Neural cell (in vitro differentiated cells): ENCODE results near the gene MYMK. TPM values are rescaled to one million over a fixed set of nuclear protein-coding genes. Genes with fewer than 3 reads are reported as not detected.

Experiments
- H2AFZ ChIP-seq: fragments of 200-600, 300-800 bp; sonication (generic), shearing (Covaris generic); 2 replicates; pipeline ENCODE4 v1.6.0; 2014; ENCODE audit warnings: low read depth, mild to moderate bottlenecking, antibody characterized with exemption, low read length, moderate library complexity
- H3F3A ChIP-seq: fragments of 200-600 bp; shearing (Covaris generic); 2 replicates; pipeline ENCODE4 v1.6.1; 2016; ENCODE audit warnings: mild to moderate bottlenecking, moderate library complexity, mixed read lengths, antibody characterized with exemption, low read length; ENCODE audit not compliant: insufficient read depth, poor library complexity, severe bottlenecking
- H3K27ac ChIP-seq: fragments of 200-600, 300-800 bp; sonication (generic), shearing (Covaris generic); 2 replicates; pipeline ENCODE4 v1.5.1; 2014; ENCODE audit warnings: mild to moderate bottlenecking, low read length, moderate library complexity
- H3K27me3 ChIP-seq: fragments of 300-800, 200-600 bp; sonication (generic), shearing (Covaris generic); 2 replicates; pipeline ENCODE4 v1.6.0; 2014; ENCODE audit warnings: mild to moderate bottlenecking, low read depth, low read length, moderate library complexity; ENCODE audit not compliant: insufficient read depth
- H3K36me3 ChIP-seq: fragments of 300-800, 200-600 bp; sonication (generic), shearing (Covaris generic); 2 replicates; pipeline ENCODE4 v1.5.1; 2014; ENCODE audit warnings: mild to moderate bottlenecking, antibody characterized with exemption, low read length, moderate library complexity; ENCODE audit not compliant: insufficient read depth
- H3K4me2 ChIP-seq: fragments of 300-800, 200-600 bp; sonication (generic), shearing (Covaris generic); 2 replicates; pipeline ENCODE4 v1.6.0; 2014; ENCODE audit warnings: mild to moderate bottlenecking, low read length
- H3K4me3 ChIP-seq: fragments of 300-800, 200-600 bp; sonication (generic), shearing (Covaris generic); 2 replicates; pipeline ENCODE4 v1.5.1; 2014; ENCODE audit warnings: mild to moderate bottlenecking, low read length, moderate library complexity
- H3K79me2 ChIP-seq: fragments of 200-600 bp; shearing (Covaris generic); replicated peaks from 2 replicates; pipeline ENCODE4 v1.6.0; 2014; ENCODE audit warnings: mild to moderate bottlenecking, low read length, moderate library complexity; ENCODE audit not compliant: insufficient read depth
- H3K9ac ChIP-seq: fragments of 300-800, 200-600 bp; sonication (generic), shearing (Covaris generic); 2 replicates; pipeline ENCODE4 v1.6.1; 2016; ENCODE audit warnings: mild to moderate bottlenecking, low read length, mixed read lengths
- H3K9me2 ChIP-seq: fragments of 200-600 bp; shearing (Covaris generic); 2 replicates; pipeline ENCODE4 v1.6.1; 2016; ENCODE audit warnings: mild to moderate bottlenecking, low read length, mixed read lengths; ENCODE audit not compliant: insufficient read depth
- H3K9me3 ChIP-seq: fragments of 200-600, 300-800 bp; sonication (generic), shearing (Covaris generic); 2 replicates; pipeline ENCODE4 v1.6.1; 2016; ENCODE audit warnings: mild to moderate bottlenecking, mixed run types, low read length, moderate library complexity, mixed read lengths
- H4K20me1 ChIP-seq: fragments of 200-600 bp; shearing (Covaris generic); 2 replicates; pipeline ENCODE4 v1.6.1; 2016; ENCODE audit warnings: mild to moderate bottlenecking, mixed run types; ENCODE audit not compliant: insufficient read depth
- EP300 ChIP-seq: fragments of 450-650 bp; conservative IDR thresholded peaks from 2 replicates; pipeline ENCODE4 v1.6.1; 2014; ENCODE audit warnings: antibody characterized with exemption, mild to moderate bottlenecking, moderate library complexity; ENCODE audit not compliant: poor library complexity, severe bottlenecking
- EZH2 ChIP-seq: fragments of 200-600, 300-800 bp; shearing (Covaris generic), sonication (generic); IDR thresholded peaks from 2 replicates; pipeline ENCODE4 v1.6.1; 2014; ENCODE audit warnings: antibody characterized with exemption, low read length, borderline replicate concordance, mild to moderate bottlenecking; ENCODE audit not compliant: insufficient read depth, poor library complexity, severe bottlenecking
- MXI1 ChIP-seq: fragments of 450-650 bp; conservative IDR thresholded peaks from 2 replicates; pipeline ENCODE4 v1.6.1; 2014; ENCODE audit warnings: antibody characterized with exemption, mild to moderate bottlenecking; ENCODE audit not compliant: poor library complexity, severe bottlenecking
- POLR2AphosphoS5 ChIP-seq: IDR thresholded peaks from 2 replicates; pipeline ENCODE4 v1.6.1; 2012
- RAD21 ChIP-seq: fragments of 450-650 bp; conservative IDR thresholded peaks from 2 replicates; pipeline ENCODE4 v1.6.1; 2014; ENCODE audit warnings: antibody characterized with exemption, mild to moderate bottlenecking, moderate library complexity
- SMC3 ChIP-seq: fragments of 450-650 bp; conservative IDR thresholded peaks from 2 replicates; pipeline ENCODE4 v1.6.1; 2014; ENCODE audit warnings: antibody characterized with exemption, mild to moderate bottlenecking, moderate library complexity; ENCODE audit not compliant: poor library complexity
- TAF1 ChIP-seq: IDR thresholded peaks from 2 replicates; pipeline ENCODE4 v1.6.1; 2012; ENCODE audit warnings: low read depth
- polyA plus RNA-seq: library from polyadenylated mRNA; depleted of rRNA; stranded (reverse); fragments of >200 nt; gene quantifications from 2 replicates; pipeline ENCODE4 v1.2.3, GENCODE V29; 2014
- TF ChIP-seq, protein P1 (sequence below): IDR thresholded peaks from 2 replicates; pipeline ENCODE4 v1.6.1; 2012; ENCODE audit warnings: borderline replicate concordance
- TF ChIP-seq, protein P2 (sequence below): fragments of 450-650 bp; IDR thresholded peaks from 2 replicates; pipeline ENCODE4 v1.5.1; 2014; ENCODE audit warnings: antibody characterized with exemption, mild to moderate bottlenecking, moderate library complexity; ENCODE audit not compliant: poor library complexity, severe bottlenecking

Gene MYMK
- polyA plus RNA-seq, 1 donor from 2014 or later = not detected

DNA sequence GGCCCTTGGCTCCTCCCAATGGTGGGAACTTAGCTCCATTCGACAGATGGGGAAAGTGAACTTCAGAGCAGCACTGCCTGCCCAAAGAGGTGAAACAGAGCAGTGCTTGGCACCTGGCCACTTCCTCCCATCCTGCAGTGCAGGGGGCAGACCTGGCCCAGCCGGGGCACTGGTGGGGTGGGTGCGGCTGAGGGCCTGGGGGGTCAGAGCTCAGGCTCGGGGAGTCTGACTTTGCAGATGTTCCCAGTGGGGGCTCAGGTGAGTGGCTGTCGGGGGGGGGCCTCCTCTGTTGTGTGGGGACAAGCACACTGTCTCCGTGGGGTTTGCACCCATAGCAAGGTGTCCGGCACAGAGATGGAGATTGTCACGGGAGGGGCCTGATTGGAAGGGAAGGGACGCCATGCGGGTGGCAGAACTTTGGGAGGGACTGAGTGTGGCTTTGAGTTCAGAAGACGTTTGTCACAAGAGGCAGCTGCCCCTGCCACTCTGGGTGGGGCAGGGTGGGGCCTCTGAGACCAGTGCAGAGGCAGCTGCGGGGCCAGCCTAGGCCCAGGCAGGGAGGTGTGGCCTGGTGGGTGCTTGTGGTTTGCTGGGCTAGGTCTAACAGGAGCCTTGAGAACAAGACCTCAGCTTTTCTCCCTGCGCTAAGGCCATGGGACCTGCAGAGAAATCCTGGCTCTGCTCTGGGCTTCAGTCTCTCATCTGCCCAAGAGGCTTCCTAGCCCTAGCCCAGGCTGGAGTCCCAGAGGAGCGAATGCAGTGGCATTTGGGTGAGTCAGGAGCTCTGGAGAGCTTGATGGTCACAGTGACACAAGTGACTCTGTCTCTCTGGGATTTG is 2.5 kb downstream of the MYMK start:
- Histone ChIP-seq H3K9me3 (no peaks in the 10 kb centered on the region), H3K27me3 (no peaks in the 10 kb centered on the region), H3F3A (no peaks in the 10 kb centered on the region), H3K27ac (no peak overlapping the region), H3K9ac (no peak overlapping the region), H3K4me3 (no peak overlapping the region), H3K79me2 (no peaks in the 10 kb centered on the region), H2AFZ (no peak overlapping the region), H3K4me2 (no peak overlapping the region), H3K36me3 (no peaks in the 10 kb centered on the region), H3K9me2 (no peaks in the 10 kb centered on the region), H4K20me1 (no peaks in the 10 kb centered on the region)
- TF ChIP-seq, protein P1, sequence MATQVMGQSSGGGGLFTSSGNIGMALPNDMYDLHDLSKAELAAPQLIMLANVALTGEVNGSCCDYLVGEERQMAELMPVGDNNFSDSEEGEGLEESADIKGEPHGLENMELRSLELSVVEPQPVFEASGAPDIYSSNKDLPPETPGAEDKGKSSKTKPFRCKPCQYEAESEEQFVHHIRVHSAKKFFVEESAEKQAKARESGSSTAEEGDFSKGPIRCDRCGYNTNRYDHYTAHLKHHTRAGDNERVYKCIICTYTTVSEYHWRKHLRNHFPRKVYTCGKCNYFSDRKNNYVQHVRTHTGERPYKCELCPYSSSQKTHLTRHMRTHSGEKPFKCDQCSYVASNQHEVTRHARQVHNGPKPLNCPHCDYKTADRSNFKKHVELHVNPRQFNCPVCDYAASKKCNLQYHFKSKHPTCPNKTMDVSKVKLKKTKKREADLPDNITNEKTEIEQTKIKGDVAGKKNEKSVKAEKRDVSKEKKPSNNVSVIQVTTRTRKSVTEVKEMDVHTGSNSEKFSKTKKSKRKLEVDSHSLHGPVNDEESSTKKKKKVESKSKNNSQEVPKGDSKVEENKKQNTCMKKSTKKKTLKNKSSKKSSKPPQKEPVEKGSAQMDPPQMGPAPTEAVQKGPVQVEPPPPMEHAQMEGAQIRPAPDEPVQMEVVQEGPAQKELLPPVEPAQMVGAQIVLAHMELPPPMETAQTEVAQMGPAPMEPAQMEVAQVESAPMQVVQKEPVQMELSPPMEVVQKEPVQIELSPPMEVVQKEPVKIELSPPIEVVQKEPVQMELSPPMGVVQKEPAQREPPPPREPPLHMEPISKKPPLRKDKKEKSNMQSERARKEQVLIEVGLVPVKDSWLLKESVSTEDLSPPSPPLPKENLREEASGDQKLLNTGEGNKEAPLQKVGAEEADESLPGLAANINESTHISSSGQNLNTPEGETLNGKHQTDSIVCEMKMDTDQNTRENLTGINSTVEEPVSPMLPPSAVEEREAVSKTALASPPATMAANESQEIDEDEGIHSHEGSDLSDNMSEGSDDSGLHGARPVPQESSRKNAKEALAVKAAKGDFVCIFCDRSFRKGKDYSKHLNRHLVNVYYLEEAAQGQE = no peak
- TF ChIP-seq, protein P2, sequence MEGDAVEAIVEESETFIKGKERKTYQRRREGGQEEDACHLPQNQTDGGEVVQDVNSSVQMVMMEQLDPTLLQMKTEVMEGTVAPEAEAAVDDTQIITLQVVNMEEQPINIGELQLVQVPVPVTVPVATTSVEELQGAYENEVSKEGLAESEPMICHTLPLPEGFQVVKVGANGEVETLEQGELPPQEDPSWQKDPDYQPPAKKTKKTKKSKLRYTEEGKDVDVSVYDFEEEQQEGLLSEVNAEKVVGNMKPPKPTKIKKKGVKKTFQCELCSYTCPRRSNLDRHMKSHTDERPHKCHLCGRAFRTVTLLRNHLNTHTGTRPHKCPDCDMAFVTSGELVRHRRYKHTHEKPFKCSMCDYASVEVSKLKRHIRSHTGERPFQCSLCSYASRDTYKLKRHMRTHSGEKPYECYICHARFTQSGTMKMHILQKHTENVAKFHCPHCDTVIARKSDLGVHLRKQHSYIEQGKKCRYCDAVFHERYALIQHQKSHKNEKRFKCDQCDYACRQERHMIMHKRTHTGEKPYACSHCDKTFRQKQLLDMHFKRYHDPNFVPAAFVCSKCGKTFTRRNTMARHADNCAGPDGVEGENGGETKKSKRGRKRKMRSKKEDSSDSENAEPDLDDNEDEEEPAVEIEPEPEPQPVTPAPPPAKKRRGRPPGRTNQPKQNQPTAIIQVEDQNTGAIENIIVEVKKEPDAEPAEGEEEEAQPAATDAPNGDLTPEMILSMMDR = no peak
- TF ChIP-seq TAF1 (no peak), SMC3 (no peak), EZH2 (no peak)

DNA sequence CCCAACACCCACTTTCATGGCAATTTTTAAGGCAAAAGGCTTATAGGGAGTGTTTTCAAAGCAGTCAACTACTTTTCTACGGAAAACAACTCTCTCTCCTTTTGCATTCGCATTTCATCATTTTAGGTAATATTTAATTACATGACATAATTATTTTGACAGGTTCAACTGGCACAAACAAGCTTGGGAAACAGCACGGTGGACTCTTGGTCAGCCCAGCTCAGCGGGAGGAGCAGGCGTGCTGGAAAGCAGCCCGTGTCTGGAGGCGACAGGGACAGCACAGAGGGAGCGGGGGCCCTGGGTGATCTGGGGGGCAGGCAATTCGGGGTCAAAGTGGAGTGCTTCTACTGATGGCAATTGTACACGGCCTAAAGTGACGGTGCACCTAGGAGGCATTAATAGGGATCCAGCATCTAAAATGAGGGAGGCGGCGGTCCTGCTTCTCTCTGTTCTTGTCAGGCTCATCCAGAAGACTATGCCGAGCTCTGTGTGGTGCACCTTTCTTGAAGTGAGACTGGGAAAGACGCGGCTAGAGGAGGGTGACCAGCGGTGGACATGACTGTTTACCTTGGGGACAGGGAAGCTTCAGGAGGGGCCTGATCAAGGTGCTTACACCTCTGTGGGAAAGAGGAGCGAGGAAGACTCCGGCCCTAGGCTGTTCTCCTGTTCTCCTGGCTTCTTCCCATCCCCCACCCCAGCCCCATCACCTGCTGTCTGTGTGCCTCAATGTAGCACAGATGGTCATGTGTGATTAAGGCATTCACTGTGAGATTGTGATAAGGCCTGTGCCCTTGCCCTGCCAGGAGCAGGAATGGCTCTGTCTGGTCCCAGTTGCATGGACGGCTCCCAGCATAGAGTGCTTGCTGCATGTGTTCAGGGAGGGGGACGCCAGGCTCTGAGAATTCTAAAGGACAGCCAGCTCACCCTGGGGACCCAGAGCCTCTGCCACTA is 3.4 kb downstream of the MYMK start:
- TF ChIP-seq RAD21 (no peak), MXI1 (no peak), POLR2AphosphoS5 (no peak), SMC3 (no peak), EP300 (no peak)
- TF ChIP-seq, protein P1 = no peak

More for the DNA sequence above, 3.4 kb downstream of the MYMK start:
- Histone ChIP-seq H3F3A (no peaks in the 10 kb centered on the region), H3K79me2 (no peaks in the 10 kb centered on the region), H2AFZ (no peak overlapping the region), H3K27ac (no peak overlapping the region), H4K20me1 (no peaks in the 10 kb centered on the region), H3K4me3 (no peak overlapping the region), H3K4me2 (no peak overlapping the region), H3K9me2 (no peaks in the 10 kb centered on the region), H3K36me3 (no peaks in the 10 kb centered on the region), H3K9me3 (no peaks in the 10 kb centered on the region), H3K9ac (no peak overlapping the region), H3K27me3 (no peaks in the 10 kb centered on the region)
